Uterine smooth muscle cell (primary cell): ENCODE data around the gene CRTC2. TPM values are rescaled to one million over a fixed set of nuclear protein-coding genes. Genes with fewer than 3 reads are reported as not detected.

Source experiments
- total RNA-seq: library from RNA; depleted of rRNA; stranded (reverse); fragments of >200 nt; gene quantifications from 2 replicates; pipeline ENCODE4 v1.2.3, GENCODE V29; 2014

CRTC2 gene, protein sequence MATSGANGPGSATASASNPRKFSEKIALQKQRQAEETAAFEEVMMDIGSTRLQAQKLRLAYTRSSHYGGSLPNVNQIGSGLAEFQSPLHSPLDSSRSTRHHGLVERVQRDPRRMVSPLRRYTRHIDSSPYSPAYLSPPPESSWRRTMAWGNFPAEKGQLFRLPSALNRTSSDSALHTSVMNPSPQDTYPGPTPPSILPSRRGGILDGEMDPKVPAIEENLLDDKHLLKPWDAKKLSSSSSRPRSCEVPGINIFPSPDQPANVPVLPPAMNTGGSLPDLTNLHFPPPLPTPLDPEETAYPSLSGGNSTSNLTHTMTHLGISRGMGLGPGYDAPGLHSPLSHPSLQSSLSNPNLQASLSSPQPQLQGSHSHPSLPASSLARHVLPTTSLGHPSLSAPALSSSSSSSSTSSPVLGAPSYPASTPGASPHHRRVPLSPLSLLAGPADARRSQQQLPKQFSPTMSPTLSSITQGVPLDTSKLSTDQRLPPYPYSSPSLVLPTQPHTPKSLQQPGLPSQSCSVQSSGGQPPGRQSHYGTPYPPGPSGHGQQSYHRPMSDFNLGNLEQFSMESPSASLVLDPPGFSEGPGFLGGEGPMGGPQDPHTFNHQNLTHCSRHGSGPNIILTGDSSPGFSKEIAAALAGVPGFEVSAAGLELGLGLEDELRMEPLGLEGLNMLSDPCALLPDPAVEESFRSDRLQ
- total RNA-seq, result 2.5 and 3.6 TPM in 2 replicates

DNA sequence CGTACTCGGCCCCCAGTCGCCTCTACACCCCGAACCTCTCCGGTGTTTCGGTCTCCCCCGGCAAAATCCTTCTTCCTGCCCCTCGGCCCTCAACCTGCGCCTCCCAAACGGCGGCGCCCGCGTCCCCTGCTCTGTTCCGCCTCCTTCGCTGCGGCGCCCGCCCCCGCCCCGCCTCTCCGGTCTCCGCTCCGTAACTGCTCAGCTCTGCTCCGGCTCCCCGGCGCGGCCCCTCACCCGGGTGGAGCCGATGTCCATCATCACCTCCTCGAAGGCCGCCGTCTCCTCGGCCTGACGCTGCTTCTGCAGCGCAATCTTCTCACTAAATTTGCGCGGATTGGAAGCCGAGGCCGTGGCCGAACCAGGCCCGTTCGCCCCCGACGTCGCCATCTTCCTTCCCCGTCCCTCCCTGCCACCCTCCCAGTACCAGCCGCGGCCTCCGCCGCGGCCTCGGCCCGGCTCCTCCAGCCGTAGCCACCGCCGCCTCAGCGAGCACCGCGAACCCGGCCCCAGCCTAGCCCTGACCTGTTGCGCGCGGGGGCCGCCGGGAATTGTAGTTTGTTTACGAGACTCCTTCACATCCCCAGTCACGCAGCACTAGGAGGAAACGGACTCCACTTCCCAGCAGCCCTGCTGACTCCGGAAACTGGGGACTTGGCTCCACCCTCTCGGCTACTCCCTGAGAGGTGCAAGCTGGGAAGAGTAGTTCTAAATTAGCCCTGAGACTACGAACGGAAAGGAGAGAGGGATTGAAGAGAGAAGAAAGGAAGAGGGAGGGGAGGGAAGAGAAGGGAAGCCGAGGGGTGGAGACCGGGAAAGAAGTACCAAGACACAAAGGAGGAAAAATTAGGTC is at the start of gene CRTC2:
CRTC2 (minus strand) TSS at position 502 of the 850 bp plus-strand sequence; CDS start at position 387, 115 bp downstream.

DNA sequence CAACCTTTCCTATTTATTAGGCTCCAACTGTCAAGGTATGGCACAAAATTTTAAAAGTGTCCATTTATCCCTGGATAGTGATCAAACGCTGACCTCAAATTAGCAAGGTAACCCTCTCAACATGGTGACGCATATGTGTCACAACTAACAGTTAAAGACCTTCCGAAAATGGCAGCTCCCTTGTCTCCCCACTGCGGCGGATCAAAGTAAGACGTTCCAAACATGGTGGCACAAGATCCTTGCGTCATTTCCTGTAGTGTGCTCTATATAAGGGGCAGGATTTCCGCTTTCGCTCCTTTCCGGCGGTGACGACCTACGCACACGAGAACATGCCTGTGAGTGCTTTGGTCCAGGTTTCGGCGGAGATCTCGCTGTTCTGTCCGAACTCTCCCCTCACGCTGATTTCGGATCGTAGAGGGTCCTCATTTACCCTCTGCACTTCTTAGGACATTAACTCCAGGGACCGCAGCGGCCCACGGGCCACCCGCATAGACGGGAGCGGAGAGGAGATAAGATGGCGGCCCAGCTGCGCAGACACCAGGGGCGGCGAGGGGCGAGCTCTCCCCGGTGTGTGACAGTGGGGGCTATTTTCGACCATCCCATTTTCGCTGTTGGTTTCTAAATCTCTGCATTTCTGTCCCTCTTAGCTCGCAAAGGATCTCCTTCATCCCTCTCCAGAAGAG is 32.2 kb upstream of the CRTC2 start, which contains the start of gene RPS27:
RPS27 (plus strand) TSS at position 295 of the 683 bp plus-strand sequence; CDS start at position 330, 35 bp downstream.

DNA sequence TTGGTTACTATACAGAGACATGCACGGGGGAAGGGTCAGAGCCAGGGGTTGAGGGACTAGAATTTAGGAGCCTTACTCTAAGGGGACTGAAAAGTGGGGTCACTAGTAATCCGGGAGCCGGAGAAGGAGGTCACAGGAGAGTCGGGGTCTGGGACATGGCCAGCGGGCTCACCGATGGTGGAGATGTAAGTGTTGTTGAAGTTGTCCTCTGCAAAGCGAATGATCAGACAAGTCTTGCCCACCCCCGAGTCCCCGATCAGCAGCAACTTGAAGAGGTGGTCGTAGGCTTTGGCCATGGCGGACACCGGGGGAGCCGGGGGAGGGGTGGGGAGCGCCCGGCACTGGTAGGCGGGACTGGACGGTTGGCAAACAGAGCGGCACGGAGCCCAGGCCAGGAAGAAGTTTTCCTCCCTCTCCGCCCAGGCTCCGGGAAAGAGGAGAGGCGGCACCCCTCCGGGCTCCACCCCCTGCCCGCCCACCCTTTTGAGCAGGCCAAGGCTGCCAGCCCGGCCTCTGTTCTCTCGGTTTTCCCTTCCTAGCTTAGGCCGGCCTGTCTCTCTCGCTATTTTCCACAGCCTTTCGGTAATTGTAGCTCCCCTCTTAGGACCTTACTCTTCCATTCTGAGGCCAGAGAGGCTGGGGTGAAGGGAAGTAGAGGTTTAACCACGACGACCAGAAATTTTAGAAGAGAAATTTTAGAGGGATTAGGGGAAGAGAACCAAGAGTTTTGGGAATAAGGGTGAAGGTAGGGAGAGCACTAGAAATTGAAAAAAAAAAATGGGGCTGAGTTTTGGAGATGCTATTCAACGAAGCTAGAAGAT is 27.7 kb upstream of the CRTC2 start, which contains the start of gene RAB13:
RAB13 (minus strand) TSS at position 399 of the 821 bp plus-strand sequence; CDS start at position 296, 103 bp downstream.

DNA sequence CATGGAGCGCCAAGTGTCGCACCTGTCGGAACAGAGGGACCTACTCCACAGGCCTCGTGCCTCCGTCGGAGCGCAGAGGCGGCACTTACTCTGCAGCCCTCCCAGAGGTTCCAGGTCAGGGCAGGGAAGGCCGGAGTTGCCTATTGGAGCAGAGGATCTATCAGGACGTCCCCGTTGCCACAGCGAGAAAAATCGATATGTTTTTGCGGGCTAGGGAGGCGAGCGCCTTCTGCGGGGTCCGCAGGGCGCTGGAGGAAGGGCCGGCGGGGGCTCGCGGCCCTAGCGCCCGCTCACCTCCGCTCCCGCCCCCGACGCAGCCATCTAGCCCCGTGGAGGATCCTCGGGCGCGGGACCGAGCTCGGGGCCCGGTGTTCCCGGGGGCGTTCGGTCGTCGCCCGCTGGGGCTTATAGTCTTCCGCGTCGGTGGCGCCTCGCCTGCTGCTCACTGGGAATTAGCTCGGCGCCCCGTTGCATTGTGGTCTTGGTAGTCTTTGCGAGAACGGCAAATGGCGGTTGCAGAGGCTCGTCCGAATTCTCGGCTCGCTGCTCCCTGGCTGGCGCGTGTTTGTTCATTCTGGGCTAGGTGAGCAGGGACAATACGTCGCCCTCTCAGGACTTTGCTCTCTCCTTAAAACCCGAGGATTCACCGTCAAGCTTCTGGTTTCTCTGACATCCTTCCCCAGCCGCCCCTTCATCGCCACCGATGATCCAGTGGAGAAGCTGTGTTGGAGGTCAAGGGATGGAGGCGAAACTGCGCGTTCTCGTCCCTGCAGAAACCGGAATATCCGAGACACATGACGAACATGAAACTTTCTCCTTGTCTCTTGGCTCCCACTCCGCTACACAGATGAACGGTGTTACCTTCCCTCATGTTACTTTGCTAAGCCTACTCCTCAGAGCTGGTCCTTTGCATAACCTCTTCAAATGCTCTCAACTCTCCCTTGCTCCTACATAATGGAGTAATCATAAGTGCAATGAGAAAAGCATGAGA is 19.1 kb upstream of the CRTC2 start, which contains the start of gene JTB:
JTB (minus strand) TSS at position 425 of the 991 bp plus-strand sequence; CDS start at position 3, 422 bp downstream.

DNA sequence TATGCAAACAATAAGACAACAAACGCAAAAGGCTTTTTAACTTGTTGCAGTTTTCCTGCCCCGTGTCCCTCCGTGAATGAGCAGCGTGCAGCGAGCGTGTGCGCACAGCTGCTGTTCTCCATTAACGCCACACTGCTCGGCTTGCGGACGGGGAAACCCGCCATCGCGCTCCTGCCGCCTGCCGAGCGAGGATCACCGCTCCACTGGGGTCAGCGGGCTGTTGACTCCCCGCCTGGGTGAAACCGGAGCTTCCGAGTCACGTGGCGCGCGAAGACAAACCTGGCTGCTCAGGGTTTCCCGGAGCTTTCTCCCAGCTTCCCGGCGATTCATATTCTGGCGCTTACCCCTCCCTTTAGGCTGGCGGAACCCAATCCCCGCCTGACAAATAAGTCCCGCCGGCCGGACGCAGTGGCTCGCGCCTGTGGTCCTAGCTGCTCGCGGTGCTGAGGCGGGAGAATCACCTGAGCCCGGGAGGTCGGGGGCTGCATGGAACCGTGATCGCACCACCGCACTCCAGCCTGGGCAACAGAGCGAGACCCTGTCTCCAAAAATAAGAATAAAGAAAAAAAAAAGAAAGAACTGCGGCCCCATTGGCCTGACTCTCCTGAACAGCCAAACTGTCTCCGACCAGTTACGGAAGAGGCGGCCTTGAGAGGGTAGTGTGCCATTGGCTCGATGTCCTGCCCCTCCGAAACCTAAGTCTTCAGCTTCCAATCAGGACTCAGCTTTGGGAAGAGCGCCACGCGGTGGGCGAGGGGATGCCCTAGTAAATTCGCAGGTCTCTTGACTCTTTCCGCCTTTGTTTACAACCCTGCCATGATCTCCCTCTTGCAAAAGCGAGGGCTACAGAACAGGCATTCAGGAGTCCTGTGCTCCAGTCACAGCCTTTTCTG is 8.9 kb upstream of the CRTC2 start, which contains the start of gene CREB3L4:
CREB3L4 (plus strand) TSS at position 796 of the 893 bp plus-strand sequence. CDS start 624 bp downstream, outside the sequence.

DNA sequence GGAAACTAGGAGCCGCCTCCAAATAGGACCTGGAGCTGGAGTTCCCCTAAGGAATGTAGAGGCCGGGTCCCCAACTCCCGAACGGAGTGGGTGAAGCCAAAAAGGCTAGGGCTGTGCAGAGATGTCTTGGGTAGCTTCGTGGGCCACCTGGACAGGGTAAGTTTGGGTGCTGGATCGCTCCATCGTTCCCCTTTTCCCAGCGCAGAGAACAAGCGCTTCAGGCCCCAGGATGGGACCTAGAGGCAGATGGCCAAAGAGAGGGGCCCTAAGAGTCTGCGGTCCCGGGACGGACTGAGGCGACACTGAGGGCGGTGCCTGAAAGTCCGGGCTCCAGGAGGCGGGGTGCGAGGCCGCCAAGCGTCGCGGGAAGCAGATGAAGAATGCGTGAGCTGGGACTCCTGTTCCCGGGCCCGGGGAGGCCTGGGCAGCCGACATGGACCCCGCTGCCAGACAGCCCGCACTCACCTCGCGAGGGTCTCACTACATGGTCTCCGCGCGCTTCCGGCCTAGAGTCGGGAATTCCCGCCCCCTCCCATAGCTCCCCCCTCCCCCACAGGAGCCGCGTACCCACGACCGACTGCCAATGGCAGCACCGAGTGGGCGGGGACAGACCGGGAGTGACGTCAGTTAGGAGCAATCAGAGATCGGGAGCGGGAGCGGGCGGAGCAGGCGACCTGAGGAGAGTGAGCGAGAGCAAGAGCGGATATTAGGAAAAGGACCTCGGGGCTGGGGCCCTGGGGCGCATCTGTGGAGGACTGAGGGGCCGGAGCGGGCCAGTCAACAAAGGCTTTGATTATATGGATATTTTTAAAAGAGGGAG is 4.8 kb upstream of the CRTC2 start, which contains the start of gene SLC39A1:
SLC39A1 (minus strand) TSS at position 508 of the 820 bp plus-strand sequence. CDS start 822 bp downstream, outside the sequence.

DNA sequence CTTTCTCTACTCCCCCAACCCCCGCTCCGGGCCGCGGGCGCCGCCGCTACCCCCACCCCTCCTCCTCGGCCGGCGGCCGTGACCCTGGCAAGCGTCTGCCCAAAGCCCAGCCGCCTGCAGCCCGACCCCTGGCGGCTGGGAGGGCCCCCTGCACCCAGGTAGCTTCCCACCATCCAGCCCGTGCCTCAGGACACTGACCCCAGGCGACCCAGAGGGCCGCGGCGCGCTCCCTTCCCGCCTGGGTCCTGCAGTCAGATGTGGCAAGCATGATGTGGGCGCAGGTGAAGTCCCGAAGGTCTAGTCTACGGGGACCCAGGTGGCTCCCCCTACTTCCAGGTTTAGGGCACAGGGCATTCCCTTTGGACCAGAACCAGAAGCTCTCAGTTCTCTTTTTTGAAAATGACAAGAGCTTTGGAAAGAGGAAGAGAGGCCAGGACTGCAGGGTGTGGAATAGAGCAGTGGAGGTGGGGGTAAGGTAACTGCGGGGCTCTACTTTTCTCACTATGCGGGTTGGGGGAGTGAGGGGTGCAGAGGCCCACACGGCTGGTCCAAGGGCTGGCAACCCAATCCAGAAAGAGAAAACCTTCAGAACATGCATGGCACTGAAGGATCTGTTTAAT is 11.7 kb downstream of the CRTC2 start, which contains the start of gene DENND4B:
DENND4B (minus strand) TSS at position 97 of the 620 bp plus-strand sequence. CDS start 2,344 bp downstream, outside the sequence.

DNA sequence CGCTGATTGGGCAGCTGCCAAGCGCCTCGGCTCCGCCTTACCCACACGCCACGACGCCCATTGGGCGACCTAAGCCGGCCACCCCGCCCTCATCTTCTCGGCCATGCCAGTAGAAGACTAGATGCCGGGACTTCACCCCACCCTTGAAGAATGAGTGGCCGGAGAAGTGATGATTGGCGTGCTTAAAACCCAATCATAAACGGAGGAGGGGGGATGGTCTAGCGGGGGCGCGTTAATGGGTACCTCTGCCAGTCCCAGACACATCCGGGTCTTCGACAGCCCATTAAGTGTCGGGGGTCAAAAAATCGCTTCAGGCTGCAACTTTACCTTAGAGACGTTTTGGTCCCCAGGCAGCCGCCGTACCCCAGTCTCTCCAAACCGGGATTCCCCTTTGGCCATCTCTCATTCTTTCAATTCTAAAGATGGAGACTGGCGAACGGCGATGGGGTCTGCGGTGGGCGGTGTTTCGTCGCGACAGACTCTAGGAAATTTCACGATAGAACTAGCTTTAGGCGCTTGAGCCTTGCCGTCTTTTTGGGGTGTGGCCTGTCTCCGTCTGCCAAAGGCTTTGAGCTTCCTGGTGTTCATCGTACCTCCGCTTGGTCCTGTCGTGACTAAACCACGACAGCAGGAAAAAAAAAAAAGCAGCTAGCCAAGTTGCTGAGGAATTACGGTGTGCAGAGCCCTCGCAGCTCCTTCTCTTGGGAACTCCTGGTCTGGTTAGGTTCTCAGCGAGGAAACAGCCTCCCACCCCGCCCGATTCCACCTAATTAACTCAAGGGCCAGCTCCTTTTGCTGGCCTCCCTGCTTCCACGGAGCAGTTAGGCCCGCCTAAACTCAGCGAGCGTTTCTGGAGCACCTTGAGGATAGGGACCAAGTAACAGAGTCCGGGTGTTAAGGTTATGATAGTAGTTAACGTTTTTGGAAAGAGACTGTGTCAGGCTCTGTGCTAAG is 35.2 kb downstream of the CRTC2 start, which contains the start of gene GATAD2B:
GATAD2B (minus strand) TSS at position 1 of the 954 bp plus-strand sequence. CDS start 94,625 bp downstream, outside the sequence.

Other genes starting within 250 kb of the CRTC2 start
- gene INTS3, start 230.6 kb downstream of the CRTC2 start, total RNA-seq, result 35.7 and 43.2 TPM in 2 replicates
- gene SLC27A3, start 183.2 kb downstream of the CRTC2 start, total RNA-seq, result 6.6 and 13.0 TPM in 2 replicates
- gene GATAD2B, start 35.6 kb downstream of the CRTC2 start, total RNA-seq, result 2.9 and 3.6 TPM in 2 replicates
- gene DENND4B, start 11.9 kb downstream of the CRTC2 start, total RNA-seq, result 20.4 and 24.5 TPM in 2 replicates
- gene SLC39A1, start 4.9 kb upstream of the CRTC2 start, total RNA-seq, result 113 and 119 TPM in 2 replicates
- gene CREB3L4, start 9.3 kb upstream of the CRTC2 start, total RNA-seq, result 7.7 and 10.4 TPM in 2 replicates
- 88.4 and 123 TPM in 2 replicates for gene JTB, start 19.1 kb upstream of the CRTC2 start, total RNA-seq
- gene RAB13, start 27.7 kb upstream of the CRTC2 start, total RNA-seq, result 70.1 and 78.1 TPM in 2 replicates
- 516 and 1,068 TPM in 2 replicates for gene RPS27, start 32.1 kb upstream of the CRTC2 start, total RNA-seq
- under 0.01 and 0.12 TPM in 2 replicates for gene NUP210L, start 196.5 kb upstream of the CRTC2 start, total RNA-seq
- gene TPM3, start 233.5 kb upstream of the CRTC2 start, total RNA-seq, result 485 and 1,214 TPM in 2 replicates
- not detected in 2 replicates for gene CFAP141, start 247.7 kb upstream of the CRTC2 start, total RNA-seq